GM12865 (cell line): ENCODE data around the gene C3orf18.

Experiments
- DNase-seq: peaks from one replicate; pipeline ENCODE4 v3.0.0; 2010; ENCODE audit warnings: low read depth
- H3K4me3 ChIP-seq: 2 replicates; pipeline ENCODE4 v1.5.1; 2011; ENCODE audit warnings: mild to moderate bottlenecking, low read depth, low read length, control low read depth
- TF ChIP-seq, protein P1 (sequence below): IDR thresholded peaks from 2 replicates; pipeline ENCODE4 v1.5.1; 2011; ENCODE audit warnings: low read length, control low read depth, low read depth, inconsistent platforms; ENCODE audit not compliant: insufficient read depth; ENCODE audit errors: missing control alignments

The C3orf18 gene

DNA sequence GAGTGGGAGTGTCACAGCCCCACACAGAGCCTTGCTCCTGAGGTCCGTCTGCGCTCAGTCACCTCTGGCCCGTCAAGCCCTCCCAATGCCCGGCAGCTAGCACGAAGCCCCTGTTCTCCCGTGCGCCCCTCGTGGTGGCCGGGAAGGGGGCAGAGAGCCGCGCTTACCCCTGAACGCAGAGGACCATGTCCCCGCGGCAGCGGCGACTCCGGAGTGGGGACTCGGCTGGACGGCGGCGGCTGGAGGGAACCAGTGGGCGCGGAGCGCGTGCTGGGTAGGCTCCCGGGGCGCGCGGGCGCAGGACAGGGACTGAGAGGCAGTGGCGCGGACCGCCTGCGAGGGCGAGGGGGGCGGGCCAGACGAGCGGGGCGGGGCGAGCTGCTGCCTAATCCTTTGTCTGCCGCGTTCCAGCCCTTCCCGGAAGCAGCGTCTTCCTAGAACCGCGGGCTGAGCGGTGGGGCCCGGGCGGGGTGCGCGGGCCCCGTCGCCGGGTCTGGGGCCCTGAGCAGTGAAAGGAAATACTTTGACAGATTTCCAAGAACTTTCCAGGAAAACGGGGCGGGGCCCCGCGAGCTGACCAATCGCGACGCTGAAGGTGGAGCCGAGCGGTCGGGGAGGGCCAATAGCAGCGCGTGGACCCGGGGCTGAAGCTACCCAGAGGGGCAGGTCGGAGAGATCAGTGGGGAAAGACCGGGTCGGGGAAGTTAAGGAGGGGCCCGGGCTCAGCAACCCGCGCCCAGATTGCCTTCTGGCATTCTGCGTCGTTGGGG lies 44.1 kb upstream of the C3orf18 start, which contains the start of gene CISH:
Gene CISH, minus strand, starts transcription at position 311 of the 770 bp plus-strand sequence. Its CDS starts 124 bp downstream, at position 187.
- TF ChIP-seq, protein P1, sequence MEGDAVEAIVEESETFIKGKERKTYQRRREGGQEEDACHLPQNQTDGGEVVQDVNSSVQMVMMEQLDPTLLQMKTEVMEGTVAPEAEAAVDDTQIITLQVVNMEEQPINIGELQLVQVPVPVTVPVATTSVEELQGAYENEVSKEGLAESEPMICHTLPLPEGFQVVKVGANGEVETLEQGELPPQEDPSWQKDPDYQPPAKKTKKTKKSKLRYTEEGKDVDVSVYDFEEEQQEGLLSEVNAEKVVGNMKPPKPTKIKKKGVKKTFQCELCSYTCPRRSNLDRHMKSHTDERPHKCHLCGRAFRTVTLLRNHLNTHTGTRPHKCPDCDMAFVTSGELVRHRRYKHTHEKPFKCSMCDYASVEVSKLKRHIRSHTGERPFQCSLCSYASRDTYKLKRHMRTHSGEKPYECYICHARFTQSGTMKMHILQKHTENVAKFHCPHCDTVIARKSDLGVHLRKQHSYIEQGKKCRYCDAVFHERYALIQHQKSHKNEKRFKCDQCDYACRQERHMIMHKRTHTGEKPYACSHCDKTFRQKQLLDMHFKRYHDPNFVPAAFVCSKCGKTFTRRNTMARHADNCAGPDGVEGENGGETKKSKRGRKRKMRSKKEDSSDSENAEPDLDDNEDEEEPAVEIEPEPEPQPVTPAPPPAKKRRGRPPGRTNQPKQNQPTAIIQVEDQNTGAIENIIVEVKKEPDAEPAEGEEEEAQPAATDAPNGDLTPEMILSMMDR = peak; percentile 65
- H3K4me3 ChIP-seq = peak within 1 kb of the TSS; percentile 64

DNA sequence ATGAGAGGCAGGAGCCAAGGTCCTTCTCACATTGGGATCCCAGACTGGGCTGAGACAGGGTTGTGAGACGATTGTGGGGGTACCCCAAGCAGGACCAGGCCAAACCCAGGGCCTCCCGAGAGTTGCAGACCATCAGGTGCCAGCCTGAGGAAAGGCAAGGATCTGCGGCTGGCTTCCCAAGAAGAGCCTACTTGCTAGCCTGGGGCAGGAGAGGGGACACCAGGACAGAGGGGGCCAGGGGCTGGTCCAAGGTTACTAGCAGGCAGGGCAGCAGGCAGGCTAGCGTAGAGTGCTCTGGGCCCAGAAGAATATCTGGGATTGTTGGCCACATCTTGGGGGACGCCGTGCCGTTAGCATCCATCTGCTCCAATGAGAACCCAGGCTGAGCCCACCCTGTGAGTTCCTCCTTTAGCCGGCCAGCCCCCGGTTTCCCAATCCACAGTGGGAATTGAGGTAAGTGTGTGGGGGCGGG lies 43.5 kb upstream of the C3orf18 start:
- peak overlapping the region; percentile 64 for H3K4me3 ChIP-seq
- TF ChIP-seq, protein P1 = no peak
- DNase-seq = no peak

More for the DNA sequence above, 44.1 kb upstream of the C3orf18 start, which contains the start of gene CISH:
- peak; percentile 87 for DNase-seq

DNA sequence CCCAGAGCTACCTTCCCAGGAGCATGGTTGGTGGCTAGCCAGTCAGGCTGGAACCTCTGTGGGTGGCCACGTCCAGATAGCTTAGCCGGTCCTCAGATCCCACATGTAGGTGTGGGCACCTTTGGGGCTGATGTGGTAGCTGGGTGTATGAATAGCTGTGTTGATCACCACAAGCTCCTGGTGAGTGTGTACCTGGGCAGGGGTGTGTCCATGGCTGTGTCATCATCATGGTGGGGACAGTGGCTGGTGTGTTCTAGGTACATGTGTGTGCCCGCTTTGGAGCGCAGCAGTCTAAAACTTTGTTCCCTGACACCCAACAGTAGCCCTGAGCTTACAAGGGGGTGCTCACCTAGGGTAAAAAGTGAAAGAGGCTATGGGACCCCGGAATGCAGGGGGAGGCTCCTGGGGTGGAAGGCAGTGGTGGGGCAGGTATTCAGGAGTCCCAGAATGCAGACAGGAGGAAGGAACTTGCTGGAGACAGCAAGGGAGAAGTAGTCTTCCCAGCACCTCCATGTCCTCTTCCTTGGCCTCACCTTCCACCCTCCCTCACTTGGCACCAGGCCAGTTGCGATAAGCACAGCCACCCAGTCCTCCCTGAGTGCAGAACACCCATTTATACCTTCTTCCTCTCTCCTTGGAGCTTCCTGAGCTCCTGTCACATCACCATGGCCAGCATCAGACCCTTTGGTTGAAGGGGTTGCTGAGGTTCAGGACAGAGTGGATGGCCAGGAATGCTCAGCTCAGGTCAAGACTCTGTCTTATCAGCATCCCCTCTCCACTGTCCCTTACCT lies 42.8 kb upstream of the C3orf18 start:
- no peak for DNase-seq
- TF ChIP-seq, protein P1 = no peak
- peak overlapping the region; percentile 64 for H3K4me3 ChIP-seq

DNA sequence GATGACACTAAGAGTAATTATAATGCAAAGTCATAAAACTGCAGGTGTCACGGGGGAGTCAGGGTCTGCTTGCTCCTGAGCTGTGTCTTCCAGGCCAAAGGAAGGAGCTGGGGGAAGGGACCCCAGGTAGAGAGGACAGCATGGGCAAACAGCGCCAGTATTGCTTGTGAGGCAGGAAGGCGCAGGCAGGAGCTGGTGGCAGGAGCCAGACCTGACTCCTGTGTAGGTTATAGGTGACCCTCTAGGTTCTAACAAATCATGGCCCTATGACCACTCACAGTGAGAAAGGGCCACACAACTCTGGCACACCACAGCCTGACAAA lies 42.2 kb upstream of the C3orf18 start:
- no peak overlapping the region for H3K4me3 ChIP-seq
- TF ChIP-seq, protein P1 = no peak
- no peak for DNase-seq

DNA sequence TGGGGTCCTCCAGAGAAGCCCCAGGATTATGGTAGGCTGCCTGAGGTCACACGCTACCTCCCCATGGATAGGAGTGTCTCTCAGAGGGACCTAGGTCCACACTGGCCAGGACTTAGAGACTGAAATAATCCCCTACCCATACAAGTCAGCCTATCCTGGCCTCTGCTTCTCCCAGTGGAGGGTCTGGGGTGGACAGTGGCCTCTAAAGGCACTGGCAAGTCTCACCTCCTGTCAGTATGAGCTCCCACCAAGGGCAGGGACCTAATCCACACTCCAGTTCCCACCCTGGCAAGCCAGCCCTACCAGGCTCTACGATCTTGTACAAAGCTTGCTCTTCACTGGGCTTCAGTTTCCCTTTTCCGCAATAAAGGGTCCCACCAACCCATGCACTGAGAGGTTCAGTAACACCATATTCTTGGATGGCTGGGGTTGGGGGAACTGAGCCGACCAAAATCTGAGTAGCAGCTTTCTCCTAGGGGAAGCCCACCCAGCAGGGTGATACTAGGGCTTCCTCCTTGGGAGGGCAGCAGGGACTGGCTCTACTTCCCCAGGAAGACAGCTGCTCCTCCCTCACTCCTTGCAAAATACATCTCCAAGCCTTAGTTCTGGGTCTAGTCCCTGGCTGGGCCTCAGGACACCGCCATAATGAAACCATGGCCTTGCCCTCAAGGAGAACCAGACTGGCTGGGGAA lies 41.7 kb upstream of the C3orf18 start:
- no peak overlapping the region for H3K4me3 ChIP-seq
- TF ChIP-seq, protein P1 = no peak
- no peak for DNase-seq

DNA sequence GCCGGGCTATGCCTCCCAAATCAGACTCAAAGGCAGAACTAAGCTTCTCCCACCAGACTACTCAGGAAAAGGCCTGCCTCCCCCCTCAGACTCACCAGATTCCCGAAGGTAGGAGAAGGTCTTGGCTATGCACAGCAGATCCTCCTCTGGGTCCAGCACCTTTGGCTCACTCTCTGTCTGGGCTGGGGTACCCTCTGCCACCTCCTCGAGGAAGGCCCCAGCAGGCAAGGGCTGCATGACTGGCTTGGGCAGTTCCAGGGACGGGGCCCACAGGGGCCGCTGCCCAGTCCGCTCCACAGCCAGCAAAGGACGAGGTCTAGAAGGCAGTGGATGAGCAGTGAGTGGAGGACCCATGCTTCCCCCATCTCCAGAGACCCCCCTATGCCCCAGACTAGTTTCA lies 40.7 kb upstream of the C3orf18 start:
- TF ChIP-seq, protein P1 = no peak
- H3K4me3 ChIP-seq = no peak overlapping the region
- DNase-seq = no peak
